Measurements from ENCODE around the gene DCAF10.

The DCAF10 gene

DNA sequence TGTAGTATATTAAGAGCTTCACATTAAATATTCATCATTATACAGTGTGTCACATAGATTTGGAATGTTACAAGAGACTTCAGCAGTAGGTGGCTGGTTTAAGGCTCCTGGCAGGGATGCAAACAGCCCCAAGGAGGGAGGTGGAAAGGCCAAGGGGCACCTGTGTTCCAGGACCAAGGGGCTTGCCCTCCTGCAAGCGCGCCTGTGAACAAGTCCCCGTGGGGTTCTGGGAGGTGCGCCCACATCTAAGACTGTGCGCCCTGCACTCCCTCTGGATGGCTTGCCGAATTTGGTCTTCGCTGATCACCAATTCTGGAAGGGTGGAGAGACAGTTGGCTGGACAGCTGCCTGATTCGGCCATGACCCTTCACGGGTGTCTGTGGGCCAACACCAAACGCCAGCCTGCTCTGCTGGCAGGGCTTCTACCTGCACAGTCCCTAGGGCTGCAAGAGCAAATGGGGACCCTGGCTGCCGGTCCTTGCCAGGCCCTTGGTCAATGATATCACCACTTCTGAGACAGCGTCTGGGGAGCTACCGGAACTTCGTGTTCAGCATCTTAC, 115.4 kb downstream of the DCAF10 start:
- peak in 5 of 42 donors; percentile 23 to 62 (median 41) for DNase-seq
- intact Hi-C loops (cut with DNase I) = loop anchor here (10.0 kb wide), 1 partner anchor 49 kb away; no protein-coding TSS in a partner anchor

- peak in 31 of 42 donors; percentile 46 to 84 (median 66) for DNase-seq
Observed at GRCh38 chr9:37916471-37917312, 116.1 kb downstream of the DCAF10 start.

More at GRCh38 chr9:37916471-37917312, 116.1 kb downstream of the DCAF10 start:
- intact Hi-C loops (cut with DNase I) = loop anchor here (10.0 kb wide), 1 partner anchor 48 kb away; no protein-coding TSS in a partner anchor

All from head of caudate nucleus (tissue), 42 donors.